HepG2 (cell line): ENCODE results near the gene SLC50A1. TPM values are rescaled to one million over a fixed set of nuclear protein-coding genes. Genes with fewer than 3 reads are reported as not detected.

ENCODE experiments used
- CREB1 ChIP-seq, 2 experiments: fragments of 450-650 bp in 1 of 2; IDR thresholded peaks; 2 replicates each; pipeline ENCODE4 v1.6.1; 2016 to 2017; ENCODE audit warnings: control low read depth in 1 of 2, mild to moderate bottlenecking in 1 of 2, missing compliant biosample characterization in 1 of 2, missing genetic modification characterization in 1 of 2
- FOXO1 ChIP-seq: sonication (generic); formaldehyde crosslinking; IDR thresholded peaks from 2 replicates; pipeline ENCODE4 v1.4.0; 2020; ENCODE audit warnings: missing genetic modification reagents
- GABPB1 ChIP-seq: IDR thresholded peaks from 2 replicates; pipeline ENCODE4 v1.6.1; 2016; ENCODE audit warnings: mild to moderate bottlenecking, missing genetic modification reagents, moderate library complexity, missing compliant biosample characterization
- HDAC2 ChIP-seq: sonication (generic); formaldehyde crosslinking; IDR thresholded peaks from 2 replicates; pipeline ENCODE4 v1.4.0; 2020; ENCODE audit warnings: missing genetic modification reagents
- HMG20B ChIP-seq: conservative IDR thresholded peaks from 2 replicates; pipeline ENCODE4 v1.6.1; 2016; ENCODE audit warnings: missing genetic modification reagents, missing compliant biosample characterization
- HOXA5 ChIP-seq: sonication (generic); formaldehyde crosslinking; IDR thresholded peaks from 2 replicates; pipeline ENCODE4 v1.4.0; 2020; ENCODE audit warnings: missing genetic modification reagents
- MAZ ChIP-seq, 2 experiments: sonication (generic) in 1 of 2; formaldehyde crosslinking in 1 of 2; IDR thresholded peaks; 2 replicates each; pipeline versions ENCODE4 v1.5.0 to v1.6.1; 2012 to 2020; ENCODE audit warnings: low read depth in 2 of 2, mild to moderate bottlenecking in 2 of 2, borderline replicate concordance in 1 of 2, improper control_type of control experiment in 1 of 2, low read length in 1 of 2, missing genetic modification reagents in 1 of 2, moderate library complexity in 1 of 2
- PATZ1 ChIP-seq: sonication (generic); formaldehyde crosslinking; IDR thresholded peaks from 2 replicates; pipeline ENCODE4 v1.4.0; 2020; ENCODE audit warnings: missing genetic modification reagents
- RFX1 ChIP-seq: fragments of 450-650 bp; IDR thresholded peaks from 2 replicates; pipeline ENCODE4 v1.6.1; 2017
- SP5 ChIP-seq: IDR thresholded peaks from 2 replicates; pipeline ENCODE4 v1.6.1; 2016; ENCODE audit warnings: low read depth, borderline replicate concordance
- SRSF1 ChIP-seq: fragments of 200-400 bp; formaldehyde crosslinking; optimal IDR thresholded peaks from 2 replicates; pipeline ENCODE3; 2017; ENCODE audit warnings: mild to moderate bottlenecking, low read depth, low read length, moderate library complexity
- TARDBP ChIP-seq: sonication (generic); formaldehyde crosslinking; IDR thresholded peaks from 2 replicates; pipeline ENCODE4 v1.8.0; 2022; ENCODE audit warnings: mild to moderate bottlenecking, missing genetic modification reagents
- ZBTB42 ChIP-seq: sonication (generic); formaldehyde crosslinking; IDR thresholded peaks from 2 replicates; pipeline ENCODE4 v1.5.0; 2020; ENCODE audit warnings: mild to moderate bottlenecking, missing genetic modification reagents
- ZBTB7B ChIP-seq: sonication (generic); formaldehyde crosslinking; IDR thresholded peaks from 2 replicates; pipeline ENCODE4 v1.4.0; 2020; ENCODE audit warnings: missing genetic modification reagents
- ZC3H13 ChIP-seq: sonication (generic); formaldehyde crosslinking; IDR thresholded peaks from 2 replicates; pipeline ENCODE4 v1.8.1; 2023; ENCODE audit warnings: mild to moderate bottlenecking, missing genetic modification reagents, moderate library complexity
- ZMAT3 ChIP-seq: sonication (generic); formaldehyde crosslinking; conservative IDR thresholded peaks from 2 replicates; pipeline ENCODE4 v1.7.0; 2021; ENCODE audit warnings: missing genetic modification reagents
- ZNF333 ChIP-seq: sonication (generic); formaldehyde crosslinking; IDR thresholded peaks from 2 replicates; pipeline ENCODE4 v1.4.0; 2020; ENCODE audit warnings: mild to moderate bottlenecking, missing genetic modification reagents, borderline replicate concordance
- ZNF749 ChIP-seq: sonication (generic); formaldehyde crosslinking; IDR thresholded peaks from 2 replicates; pipeline ENCODE4 v1.8.0; 2022; ENCODE audit warnings: mild to moderate bottlenecking, missing genetic modification reagents, moderate library complexity, borderline replicate concordance
- ZUFSP ChIP-seq: sonication (generic); formaldehyde crosslinking; IDR thresholded peaks from 2 replicates; pipeline ENCODE4 v1.9.0; 2021; ENCODE audit warnings: missing genetic modification reagents, mild to moderate bottlenecking, borderline replicate concordance
- polyA plus RNA-seq, 8 experiments: library from polyadenylated mRNA; depleted of rRNA in 3 of 8; stranded (reverse) in 7 of 8; unstranded in 1 of 8; fragments of >200 nt; fragmentation: Illumina TruSeq in 4 of 8; extraction: Trizol in 4 of 8; gene quantifications; 2 replicates each; pipeline versions ENCODE4 v1.2.1 to v1.2.3, GENCODE V29; 2011 to 2016; ENCODE audit warnings: low read depth in 4 of 8, missing spikeins in 1 of 8, mixed read lengths in 1 of 8; ENCODE audit not compliant: insufficient read depth in 1 of 8
- total RNA-seq, 5 experiments: library from RNA; depleted of rRNA; stranded (reverse); fragments of >200 nt; fragmentation: Illumina TruSeq; extraction: Trizol; gene quantifications; 2 replicates each; pipeline ENCODE4 v1.2.3, GENCODE V29; 2016; ENCODE audit warnings: low read depth in 1 of 5
- TF ChIP-seq, protein P1 (sequence below): IDR thresholded peaks from 2 replicates; pipeline ENCODE4 v1.6.1; 2016
- TF ChIP-seq, protein P2 (sequence below), 2 experiments: IDR thresholded peaks; 2 replicates each; pipeline ENCODE4 v1.6.1; 2011 to 2012; ENCODE audit warnings: low read length in 2 of 2, borderline replicate concordance in 1 of 2, low read depth in 1 of 2, mild to moderate bottlenecking in 1 of 2, moderate library complexity in 1 of 2

The SLC50A1 gene
- total and polyA plus RNA-seq, 2 of the 13 experiments (the other 11 are each of a cell fraction or from before 2014, with no cell fraction given): 22.5 to 46.8 TPM

GRCh38 chr1:155172732-155173477 lies 37.3 kb downstream of the SLC50A1 start, which contains the start of gene KRTCAP2 (continued):
- TF ChIP-seq TARDBP (CRISPR knock-in tag) (peak; percentile 73; the same call in 1 of the 2 replicates), GABPB1 (peak; percentile 93), CREB1 (IDR thresholded peaks at IDR 0.05) (no peak), CREB1 (CRISPR knock-in tag; IDR thresholded peaks at IDR 0.05) (peak; percentile 73), ZMAT3 (CRISPR knock-in tag) (peak; percentile 32; the same call in 1 of the 2 replicates), HDAC2 (CRISPR knock-in tag) (peak; percentile 84; the same call in 1 of the 2 replicates), SRSF1 (peak; percentile 81), ZUFSP (CRISPR knock-in tag) (no peak), SP5 (CRISPR knock-in tag) (peak; percentile 29; the same call in 1 of the 2 replicates), RFX1 (no peak), ZNF749 (CRISPR knock-in tag) (peak; percentile 29; the same call in 1 of the 2 replicates), ZNF333 (CRISPR knock-in tag) (peak; percentile 43; the same call in 1 of the 2 replicates), MAZ (IDR thresholded peaks at IDR 0.05; ENCODE audit: borderline replicate concordance, low read depth, low read length) (peak; percentile 45; the same call in 1 of the 2 replicates), MAZ (CRISPR knock-in tag; IDR thresholded peaks at IDR 0.05; ENCODE audit: low read depth) (peak; percentile 93), ZBTB42 (CRISPR knock-in tag) (0 out of 2 replicates have a peak, but pooled peaks have one; percentile 83), ZBTB7B (CRISPR knock-in tag) (peak; percentile 63; the same call in 1 of the 2 replicates), HOXA5 (peak; percentile 73; the same call in 1 of the 2 replicates), PATZ1 (CRISPR knock-in tag) (peak; percentile 76), ZC3H13 (CRISPR knock-in tag) (no peak), FOXO1 (CRISPR knock-in tag) (peak; percentile 12; the same call in 1 of the 2 replicates), HMG20B (CRISPR knock-in tag) (peak; percentile 69; the same call in 1 of the 2 replicates)
- TF ChIP-seq, protein P1, sequence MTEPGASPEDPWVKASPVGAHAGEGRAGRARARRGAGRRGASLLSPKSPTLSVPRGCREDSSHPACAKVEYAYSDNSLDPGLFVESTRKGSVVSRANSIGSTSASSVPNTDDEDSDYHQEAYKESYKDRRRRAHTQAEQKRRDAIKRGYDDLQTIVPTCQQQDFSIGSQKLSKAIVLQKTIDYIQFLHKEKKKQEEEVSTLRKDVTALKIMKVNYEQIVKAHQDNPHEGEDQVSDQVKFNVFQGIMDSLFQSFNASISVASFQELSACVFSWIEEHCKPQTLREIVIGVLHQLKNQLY (CRISPR knock-in tag): peak; percentile 51
- TF ChIP-seq, protein P2, sequence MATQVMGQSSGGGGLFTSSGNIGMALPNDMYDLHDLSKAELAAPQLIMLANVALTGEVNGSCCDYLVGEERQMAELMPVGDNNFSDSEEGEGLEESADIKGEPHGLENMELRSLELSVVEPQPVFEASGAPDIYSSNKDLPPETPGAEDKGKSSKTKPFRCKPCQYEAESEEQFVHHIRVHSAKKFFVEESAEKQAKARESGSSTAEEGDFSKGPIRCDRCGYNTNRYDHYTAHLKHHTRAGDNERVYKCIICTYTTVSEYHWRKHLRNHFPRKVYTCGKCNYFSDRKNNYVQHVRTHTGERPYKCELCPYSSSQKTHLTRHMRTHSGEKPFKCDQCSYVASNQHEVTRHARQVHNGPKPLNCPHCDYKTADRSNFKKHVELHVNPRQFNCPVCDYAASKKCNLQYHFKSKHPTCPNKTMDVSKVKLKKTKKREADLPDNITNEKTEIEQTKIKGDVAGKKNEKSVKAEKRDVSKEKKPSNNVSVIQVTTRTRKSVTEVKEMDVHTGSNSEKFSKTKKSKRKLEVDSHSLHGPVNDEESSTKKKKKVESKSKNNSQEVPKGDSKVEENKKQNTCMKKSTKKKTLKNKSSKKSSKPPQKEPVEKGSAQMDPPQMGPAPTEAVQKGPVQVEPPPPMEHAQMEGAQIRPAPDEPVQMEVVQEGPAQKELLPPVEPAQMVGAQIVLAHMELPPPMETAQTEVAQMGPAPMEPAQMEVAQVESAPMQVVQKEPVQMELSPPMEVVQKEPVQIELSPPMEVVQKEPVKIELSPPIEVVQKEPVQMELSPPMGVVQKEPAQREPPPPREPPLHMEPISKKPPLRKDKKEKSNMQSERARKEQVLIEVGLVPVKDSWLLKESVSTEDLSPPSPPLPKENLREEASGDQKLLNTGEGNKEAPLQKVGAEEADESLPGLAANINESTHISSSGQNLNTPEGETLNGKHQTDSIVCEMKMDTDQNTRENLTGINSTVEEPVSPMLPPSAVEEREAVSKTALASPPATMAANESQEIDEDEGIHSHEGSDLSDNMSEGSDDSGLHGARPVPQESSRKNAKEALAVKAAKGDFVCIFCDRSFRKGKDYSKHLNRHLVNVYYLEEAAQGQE (IDR thresholded peaks at IDR 0.05; ENCODE audit: borderline replicate concordance in 1 of 2, low read depth in 1 of 2, low read length in 2 of 2): no peak
